HuH-7.5 (cell line): ENCODE data around the gene VAMP2.
A peak's percentile ranks its signal among the peaks of the same experiment; 100 is the strongest.
"Not testable (repeated sequence)": the region's sequence is repeated elsewhere in the genome, so short reads cannot be mapped to it uniquely, and the experiment has no call there.

Experiments used
- DNase-seq: peaks from one replicate; pipeline ENCODE4 v3.0.0; 2011; ENCODE audit warnings: low spot score

VAMP2 gene

GRCh38 chr17:8176197-8176940, 13.6 kb upstream of the VAMP2 start, which contains the start of gene TMEM107:
Gene TMEM107 (minus strand): TSS chr17:8176380. CDS start chr17:8176286, 94 bp downstream.
- DNase-seq = peak; percentile 61

- no peak for DNase-seq
Observed at GRCh38 chr17:8175795-8176196, 13.0 kb upstream of the VAMP2 start.

GRCh38 chr17:8173871-8174322, 11.1 kb upstream of the VAMP2 start:
- no peak for DNase-seq

GRCh38 chr17:8173056-8173870, 10.5 kb upstream of the VAMP2 start:
- DNase-seq = no peak

- DNase-seq = not testable (repeated sequence)
Observed at GRCh38 chr17:8170186-8170585, 7.4 kb upstream of the VAMP2 start.

- no peak for DNase-seq
Observed at GRCh38 chr17:8167526-8167925, 4.8 kb upstream of the VAMP2 start.

GRCh38 chr17:8166731-8167130, 4.0 kb upstream of the VAMP2 start:
- no peak for DNase-seq

- no peak for DNase-seq
Observed at GRCh38 chr17:8164815-8165131, 2.0 kb upstream of the VAMP2 start.

GRCh38 chr17:8163978-8164814, 1.4 kb upstream of the VAMP2 start:
- DNase-seq = peak; percentile 45

GRCh38 chr17:8162997-8163977, 539 bp upstream of the VAMP2 start:
- DNase-seq = peak; percentile 58

- DNase-seq = no peak
Observed at GRCh38 chr17:8161289-8162232, 1.2 kb downstream of the VAMP2 start.

GRCh38 chr17:8160741-8161221, 2.0 kb downstream of the VAMP2 start:
- DNase-seq = no peak

GRCh38 chr17:8160224-8160577, 2.5 kb downstream of the VAMP2 start:
- no peak for DNase-seq

- no peak for DNase-seq
Observed at GRCh38 chr17:8159459-8160223, 3.1 kb downstream of the VAMP2 start.

- no peak for DNase-seq
Observed at GRCh38 chr17:8159032-8159400, 3.7 kb downstream of the VAMP2 start.

GRCh38 chr17:8158267-8159031, 4.3 kb downstream of the VAMP2 start:
- peak; percentile 82 for DNase-seq

GRCh38 chr17:8156246-8156992, 6.3 kb downstream of the VAMP2 start:
- DNase-seq = peak; percentile 98

- no peak for DNase-seq
Observed at GRCh38 chr17:8155996-8156245, 6.8 kb downstream of the VAMP2 start.
